ENCODE data around the gene CNNM4.
"Not testable (repeated sequence)": the region's sequence is repeated elsewhere in the genome, so short reads cannot be mapped to it uniquely, and the experiment has no call there.

DNA sequence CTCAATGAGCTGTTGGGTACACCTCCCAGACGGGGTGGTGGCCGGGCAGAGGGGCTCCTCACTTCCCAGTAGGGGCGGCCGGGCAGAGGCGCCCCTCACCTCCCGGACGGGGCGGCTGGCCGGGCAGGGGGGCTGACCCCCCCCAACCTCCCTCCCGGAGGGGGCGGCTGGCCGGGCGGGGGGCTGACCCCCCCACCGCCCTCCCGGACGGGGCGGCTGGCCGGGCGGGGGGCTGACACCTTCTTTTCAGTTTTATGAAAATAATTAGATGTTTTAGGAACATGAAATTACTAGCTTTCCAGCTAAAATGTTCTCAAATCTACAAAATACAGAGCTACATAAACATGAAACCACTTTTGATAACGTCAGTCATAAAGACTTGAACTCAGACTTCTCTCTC, 45.2 kb downstream of the CNNM4 start:
- TF ChIP-seq POLR2A, POLR2AphosphoS5 (IDR thresholded peaks at IDR 0.05; ENCODE audit: low read depth, low read length): not testable (repeated sequence)

All from GM12892 (cell line).